RWPE1 (cell line): ENCODE data around the gene SH3GL3.

Experiments
- CTCF ChIA-PET: fragments of 350-600 bp; sonication (Branson Sonifier 250); formaldehyde crosslinking; extraction: SDS; loops from one replicate; lab custom pipeline; 2021; lab: Yijun Ruan, JAX
- POLR2A ChIA-PET: fragments of 400-600 bp; formaldehyde crosslinking; extraction: SDS; loops from one replicate; lab custom pipeline; 2020; ENCODE audit warnings: antibody characterized with exemption; ENCODE audit not compliant: low non-redundant PET; lab: Yijun Ruan, JAX
- DNase-seq: peaks from one replicate; pipeline ENCODE4 v3.0.0; 2012; ENCODE audit warnings: low spot score
- H3K27ac ChIP-seq: fragments of 450-650 bp; 2 replicates; pipeline ENCODE4 v1.5.1; 2017
- CTCF ChIP-seq: fragments of 450-650 bp; conservative IDR thresholded peaks from 2 replicates; pipeline ENCODE4 v1.5.1; 2017; ENCODE audit warnings: low read depth, mild to moderate bottlenecking

The SH3GL3 gene

GRCh38 chr15:83581381-83581780 lies 134.2 kb downstream of the SH3GL3 start:
- ChIA-PET CTCF (interaction anchor here (0.6 kb wide), 1 partner anchor 21 kb away, joined by 3 read pairs; no protein-coding TSS in a partner anchor), POLR2A (no interaction called here)
- H3K27ac ChIP-seq, result peak overlapping the region; percentile 60
- TF ChIP-seq CTCF, result no peak
- peak; percentile 24 for DNase-seq

GRCh38 chr15:83582381-83582780 lies 135.2 kb downstream of the SH3GL3 start:
- POLR2A ChIA-PET, result no interaction called here
- no peak for TF ChIP-seq CTCF
- CTCF ChIA-PET, result interaction anchor here (0.8 kb wide), 1 partner anchor 27 kb away, joined by 4 read pairs; no protein-coding TSS in a partner anchor
- peak; percentile 57 for DNase-seq
- no peak overlapping the region for H3K27ac ChIP-seq

- ChIA-PET CTCF (no interaction called here), POLR2A (no interaction called here)
- no peak overlapping the region for H3K27ac ChIP-seq
- TF ChIP-seq CTCF, result no peak
- DNase-seq, result no peak
Measured at GRCh38 chr15:83585601-83586335, 138.6 kb downstream of the SH3GL3 start.

GRCh38 chr15:83587091-83587490 lies 139.9 kb downstream of the SH3GL3 start:
- no peak for TF ChIP-seq CTCF
- no peak overlapping the region for H3K27ac ChIP-seq
- ChIA-PET CTCF (interaction anchor here (0.7 kb wide), 1 partner anchor 76 kb away, joined by 3 read pairs; no protein-coding TSS in a partner anchor), POLR2A (no interaction called here)
- no peak for DNase-seq

- DNase-seq, result no peak
- ChIA-PET POLR2A (no interaction called here), CTCF (interaction anchor here (0.7 kb wide), 1 partner anchor 9 kb away, joined by 3 read pairs; no protein-coding TSS in a partner anchor)
- H3K27ac ChIP-seq, result no peak overlapping the region
- no peak for TF ChIP-seq CTCF
Measured at GRCh38 chr15:83588441-83588840, 141.3 kb downstream of the SH3GL3 start.

- H3K27ac ChIP-seq, result no peak overlapping the region
- ChIA-PET POLR2A (no interaction called here), CTCF (interaction anchor here (0.6 kb wide), 1 partner anchor 18 kb away, joined by 3 read pairs; no protein-coding TSS in a partner anchor)
- DNase-seq, result no peak
- TF ChIP-seq CTCF, result no peak
Measured at GRCh38 chr15:83592370-83593040, 145.4 kb downstream of the SH3GL3 start.
